GM12872 (cell line): ENCODE measurements around the gene MOK.

Experiments used
- TF ChIP-seq, protein P1 (sequence below): IDR thresholded peaks from 3 replicates; pipeline ENCODE4 v1.5.1; 2011; ENCODE audit warnings: low read depth, mild to moderate bottlenecking, low read length, moderate library complexity; ENCODE audit not compliant: insufficient read depth

Gene MOK

DNA sequence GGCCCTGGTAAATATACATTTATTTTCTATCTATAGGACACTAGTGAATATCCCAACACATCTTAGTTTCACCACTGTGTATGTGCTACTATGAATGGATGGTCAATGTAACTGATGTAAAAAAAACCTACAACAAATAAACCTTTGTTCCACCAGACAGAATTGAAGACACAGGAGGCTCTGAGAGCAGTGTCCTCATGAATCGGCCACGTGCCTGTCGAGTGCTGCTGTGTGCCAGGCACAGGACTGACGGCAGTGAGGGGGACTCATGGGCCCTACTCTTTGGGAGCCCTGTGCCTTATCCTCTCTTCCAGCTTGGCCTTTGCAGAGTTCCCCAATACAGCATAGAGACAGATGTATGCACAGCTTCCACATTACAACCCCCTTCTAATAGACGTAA is 39.5 kb upstream of the MOK start:
- TF ChIP-seq, protein P1, sequence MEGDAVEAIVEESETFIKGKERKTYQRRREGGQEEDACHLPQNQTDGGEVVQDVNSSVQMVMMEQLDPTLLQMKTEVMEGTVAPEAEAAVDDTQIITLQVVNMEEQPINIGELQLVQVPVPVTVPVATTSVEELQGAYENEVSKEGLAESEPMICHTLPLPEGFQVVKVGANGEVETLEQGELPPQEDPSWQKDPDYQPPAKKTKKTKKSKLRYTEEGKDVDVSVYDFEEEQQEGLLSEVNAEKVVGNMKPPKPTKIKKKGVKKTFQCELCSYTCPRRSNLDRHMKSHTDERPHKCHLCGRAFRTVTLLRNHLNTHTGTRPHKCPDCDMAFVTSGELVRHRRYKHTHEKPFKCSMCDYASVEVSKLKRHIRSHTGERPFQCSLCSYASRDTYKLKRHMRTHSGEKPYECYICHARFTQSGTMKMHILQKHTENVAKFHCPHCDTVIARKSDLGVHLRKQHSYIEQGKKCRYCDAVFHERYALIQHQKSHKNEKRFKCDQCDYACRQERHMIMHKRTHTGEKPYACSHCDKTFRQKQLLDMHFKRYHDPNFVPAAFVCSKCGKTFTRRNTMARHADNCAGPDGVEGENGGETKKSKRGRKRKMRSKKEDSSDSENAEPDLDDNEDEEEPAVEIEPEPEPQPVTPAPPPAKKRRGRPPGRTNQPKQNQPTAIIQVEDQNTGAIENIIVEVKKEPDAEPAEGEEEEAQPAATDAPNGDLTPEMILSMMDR, result no peak

DNA sequence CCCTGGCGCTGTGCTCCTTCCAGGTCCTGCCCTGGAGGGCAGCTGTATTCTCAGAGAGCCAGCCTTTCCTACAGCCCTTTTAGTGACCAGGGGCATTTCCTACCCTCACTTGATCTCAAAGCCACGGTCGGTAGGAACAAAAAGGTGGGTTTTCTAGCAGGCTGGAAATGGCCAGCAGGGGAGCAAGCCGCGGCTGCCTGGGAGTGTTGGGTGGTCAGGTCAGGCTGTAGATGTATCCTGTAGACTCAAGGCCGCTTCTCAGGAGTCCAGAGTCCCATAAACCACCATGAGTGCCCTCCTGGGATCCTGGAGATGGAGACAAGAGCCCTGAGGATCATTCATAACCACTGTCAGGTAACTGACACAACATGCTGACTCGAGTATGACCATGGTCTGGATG is 39.1 kb upstream of the MOK start:
- TF ChIP-seq, protein P1, result no peak

DNA sequence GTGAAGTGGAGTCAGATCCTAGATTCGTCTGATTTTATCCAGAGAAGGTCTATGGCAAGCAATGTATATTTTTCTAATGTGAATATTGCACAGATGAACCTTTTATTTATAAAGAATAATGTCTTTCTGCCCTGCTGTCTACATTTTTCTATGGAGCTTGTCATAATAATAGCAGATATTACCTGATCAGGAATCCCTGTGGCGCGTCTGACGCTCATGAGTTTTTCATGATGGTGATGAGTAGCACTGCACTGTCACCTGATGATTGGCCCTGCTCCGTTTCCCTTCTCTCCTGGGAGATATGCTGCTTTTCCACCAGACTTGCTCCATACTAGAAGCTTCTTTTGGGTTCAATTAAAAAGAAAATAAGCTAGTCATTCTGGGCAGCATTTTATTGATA is 37.3 kb upstream of the MOK start:
- TF ChIP-seq, protein P1, result no peak

DNA sequence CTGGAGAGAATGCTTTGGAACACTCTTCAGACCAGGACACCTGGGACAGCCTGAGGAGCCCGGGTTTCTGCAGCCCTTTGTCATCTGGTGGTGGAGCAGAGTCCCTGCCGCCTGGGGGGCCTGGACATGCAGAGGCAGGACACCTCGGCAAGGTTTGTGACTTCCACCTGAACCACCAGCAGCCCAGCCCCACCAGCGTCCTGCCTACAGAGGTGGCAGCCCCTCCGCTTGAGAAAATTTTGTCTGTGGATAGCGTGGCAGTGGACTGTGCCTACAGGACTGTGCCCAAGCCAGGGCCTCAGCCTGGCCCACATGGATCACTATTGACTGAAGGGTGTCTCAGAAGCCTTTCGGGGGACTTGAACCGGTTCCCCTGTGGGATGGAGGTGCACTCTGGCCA is 36.6 kb upstream of the MOK start:
- TF ChIP-seq, protein P1, result no peak

DNA sequence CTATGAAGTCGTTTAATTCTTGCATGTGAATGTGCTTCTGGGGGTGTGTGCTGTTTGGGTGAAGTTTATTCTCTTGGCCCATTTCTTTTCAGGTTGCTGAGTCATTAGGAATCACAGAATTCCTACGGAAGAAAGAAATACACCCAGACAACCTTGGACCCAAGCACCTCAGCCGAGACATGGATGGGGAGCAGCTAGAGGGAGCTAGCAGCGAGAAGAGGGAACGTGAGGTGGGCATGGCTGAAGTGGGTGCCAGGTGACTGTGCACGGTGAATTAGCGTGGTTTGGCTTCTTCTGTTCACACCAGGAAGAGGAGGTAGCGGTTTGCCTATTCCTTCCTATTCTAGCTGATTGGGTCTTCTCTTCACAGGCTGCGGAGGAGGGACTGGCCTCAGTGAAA is 33.8 kb upstream of the MOK start:
- TF ChIP-seq, protein P1, result no peak

DNA sequence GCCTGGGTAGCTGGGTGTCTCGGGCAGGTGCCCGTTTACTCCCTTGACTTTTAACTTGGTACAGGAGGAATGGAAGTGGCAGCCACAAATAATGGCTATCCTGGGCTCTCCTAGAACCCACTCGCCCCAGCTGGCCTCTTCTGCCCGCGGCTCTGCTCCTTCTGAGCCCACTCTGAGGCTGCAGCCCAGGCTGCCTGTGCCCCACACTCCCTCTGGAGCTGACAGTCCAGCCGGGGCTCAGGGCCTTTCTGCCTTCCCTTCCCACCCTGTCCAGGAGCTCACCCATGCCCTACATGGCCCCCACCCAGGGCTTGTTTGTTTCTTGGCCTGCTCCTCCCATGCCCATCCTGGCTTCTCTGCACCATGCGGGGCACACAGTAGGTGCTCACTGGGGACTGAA is 30.2 kb upstream of the MOK start:
- TF ChIP-seq, protein P1, result no peak

DNA sequence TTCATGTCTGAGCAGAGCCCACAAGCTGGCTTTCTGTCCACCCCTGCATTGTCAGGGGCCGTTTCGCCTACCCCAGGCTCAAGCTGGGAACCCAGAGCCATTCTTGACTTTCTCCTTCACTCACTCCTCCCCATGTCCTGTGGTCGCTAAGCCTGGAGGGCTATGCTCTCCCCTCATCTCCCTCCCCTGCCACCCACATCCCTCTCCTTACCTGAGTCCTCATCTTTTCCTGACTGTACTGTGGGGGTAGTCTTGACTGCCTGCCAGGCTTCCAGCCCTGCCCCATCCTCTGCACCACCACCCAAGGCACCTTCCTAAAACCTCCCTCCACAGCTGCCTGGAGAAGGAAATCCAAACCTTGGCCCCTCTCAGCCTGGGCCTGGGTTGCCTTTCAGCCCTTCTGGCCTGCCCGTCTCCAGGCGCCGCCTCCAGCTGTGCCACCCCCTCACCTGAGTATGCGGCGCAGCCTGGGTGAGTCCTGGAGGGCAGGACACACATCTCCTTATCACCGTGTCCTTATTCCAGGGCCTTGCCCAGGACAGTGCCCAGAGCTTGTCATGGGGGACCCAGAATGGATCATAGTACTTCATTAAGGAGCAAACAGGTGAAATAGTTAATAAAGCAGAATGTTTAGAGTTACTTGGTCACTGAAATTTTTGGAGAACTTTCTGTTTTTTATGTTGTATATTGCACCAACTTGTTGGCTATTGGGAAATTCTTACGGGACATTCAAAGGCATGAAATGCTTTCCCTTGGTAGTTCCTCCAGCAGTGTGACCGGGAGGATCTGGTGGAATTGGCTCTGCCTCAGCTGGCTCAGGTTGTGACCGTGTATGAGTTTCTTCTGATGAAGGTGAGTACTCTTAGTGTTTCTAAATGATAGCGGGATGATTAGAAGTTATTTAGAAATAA is 29.1 kb upstream of the MOK start:
- TF ChIP-seq, protein P1, result no peak
